SK-N-SH (cell line): ENCODE data around the gene OVCH2.

Source experiments
- CHD2 ChIP-seq: fragments of 150-350 bp; IDR thresholded peaks from 2 replicates; pipeline ENCODE4 v1.6.1; 2018; ENCODE audit warnings: low read length; ENCODE audit not compliant: partially characterized antibody
- CTCF ChIP-seq: fragments of 200-600 bp; sonication (generic); IDR thresholded peaks from 2 replicates; pipeline ENCODE4 v1.6.1; 2017; ENCODE audit warnings: antibody characterized with exemption, mild to moderate bottlenecking, moderate library complexity

GRCh38 chr11:7689239-7689638 lies 17.0 kb downstream of the OVCH2 start:
- no peak for TF ChIP-seq CHD2
- no peak for TF ChIP-seq CTCF
